Sciatic nerve (tissue), 2 donors: ENCODE measurements around the gene CELSR2. TPM values are rescaled to one million over a fixed set of nuclear protein-coding genes. Genes with fewer than 3 reads are reported as not detected.

ENCODE experiments used
- ATAC-seq: fragments of 200-7000 bp; cut with Tn5 transposase; one replicate; pipeline ENCODE4 v1.9.1; 2020; ENCODE audit warnings: mild to moderate bottlenecking, moderate library complexity
- DNase-seq: peaks from one replicate; pipeline ENCODE4 v3.0.0-alpha.2; 2020; ENCODE audit warnings: low spot score
- intact Hi-C: fragments of 100-400 bp; cut with DNase I; formaldehyde crosslinking; loops from one replicate; pipeline ENCODE4 v1.14.2; 2022
- total RNA-seq: library from RNA; stranded (reverse); fragmentation: NEBNext Ultra II Directional; extraction: Animal tissue kit (Norgen Biotek cat#: 25700); gene quantifications from one replicate; pipeline ENCODE4 v1.2.1, GENCODE V29; 2021
- donor health status: DM: no; HTN: no; CAD: no.
- donor health status: DM: no; HTN: no; CAD: no.

The CELSR2 gene
- total RNA-seq, 1 donor from 2014 or later: 24.0 TPM

DNA sequence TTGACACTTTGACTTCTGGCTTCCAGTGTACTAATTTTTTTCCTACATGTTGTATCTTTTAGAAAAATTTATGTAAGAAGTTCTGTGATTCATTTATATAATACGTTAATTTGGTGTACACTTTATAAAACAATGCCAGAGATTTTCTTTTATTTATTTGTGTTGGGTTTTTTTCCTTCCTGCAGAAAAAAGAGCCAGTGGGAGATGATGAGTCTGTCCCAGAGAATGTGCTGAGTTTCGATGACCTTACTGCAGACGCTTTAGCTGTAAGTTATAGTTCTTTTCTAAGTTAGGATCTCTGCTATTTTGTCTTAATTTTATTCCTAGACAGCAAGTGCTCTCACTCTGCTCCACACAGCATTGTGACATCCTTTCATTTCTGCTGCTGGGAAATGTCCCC is 21.2 kb upstream of the CELSR2 start:
- DNase-seq (no peak), ATAC-seq (no peak)
- intact Hi-C loops: no loop called here

DNA sequence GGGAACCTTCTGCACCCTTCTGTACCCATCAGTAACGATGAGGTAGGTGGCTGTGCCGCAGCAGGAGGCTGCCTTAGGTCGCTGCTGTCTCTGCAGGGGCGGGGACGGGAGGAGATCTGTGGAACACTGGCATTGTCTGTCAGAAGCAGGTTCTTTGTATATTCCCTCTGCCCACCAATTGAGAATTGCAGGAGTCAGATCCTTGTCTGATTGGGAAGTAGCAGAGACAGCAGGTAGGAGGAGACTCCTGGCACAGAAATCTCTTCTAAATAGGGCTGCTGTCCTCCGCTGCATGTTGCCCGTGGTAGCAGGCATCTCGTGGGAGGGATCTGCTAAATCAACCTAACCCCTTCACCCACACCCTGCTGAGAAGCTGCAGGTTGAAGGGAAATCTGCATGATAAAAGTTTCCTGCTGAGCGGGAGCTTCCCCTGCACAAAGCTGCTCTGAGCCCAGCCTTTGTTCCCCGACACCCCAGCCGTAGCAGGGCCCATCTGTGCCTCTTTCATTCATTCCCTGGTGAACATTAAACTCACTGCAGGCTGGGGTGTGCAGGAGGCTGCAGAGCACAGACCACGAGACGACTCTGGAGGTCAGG is 19.7 kb upstream of the CELSR2 start:
- DNase-seq: no peak
- intact Hi-C loops: no loop called here
- no peak for ATAC-seq

DNA sequence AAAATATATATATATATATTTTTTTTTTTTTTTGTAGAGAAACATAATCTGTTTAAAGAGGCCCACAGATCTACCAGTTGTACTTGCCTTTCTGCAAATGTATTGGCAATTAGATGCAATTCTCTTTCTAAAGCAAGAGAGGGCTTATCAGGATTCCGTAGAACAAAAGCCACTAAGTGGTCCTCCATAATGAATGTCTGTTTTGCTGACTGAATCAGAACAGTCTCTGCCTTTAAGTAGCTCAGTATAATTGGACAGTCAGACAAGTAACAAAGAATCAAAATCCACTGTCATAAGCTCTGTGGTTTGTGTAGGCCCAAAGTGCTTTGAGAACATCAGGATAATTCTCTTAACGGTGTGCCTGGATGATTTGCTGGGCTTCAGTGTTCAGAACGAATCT is 18.3 kb upstream of the CELSR2 start:
- ATAC-seq (no peak), DNase-seq (no peak)
- intact Hi-C loops: no loop called here

DNA sequence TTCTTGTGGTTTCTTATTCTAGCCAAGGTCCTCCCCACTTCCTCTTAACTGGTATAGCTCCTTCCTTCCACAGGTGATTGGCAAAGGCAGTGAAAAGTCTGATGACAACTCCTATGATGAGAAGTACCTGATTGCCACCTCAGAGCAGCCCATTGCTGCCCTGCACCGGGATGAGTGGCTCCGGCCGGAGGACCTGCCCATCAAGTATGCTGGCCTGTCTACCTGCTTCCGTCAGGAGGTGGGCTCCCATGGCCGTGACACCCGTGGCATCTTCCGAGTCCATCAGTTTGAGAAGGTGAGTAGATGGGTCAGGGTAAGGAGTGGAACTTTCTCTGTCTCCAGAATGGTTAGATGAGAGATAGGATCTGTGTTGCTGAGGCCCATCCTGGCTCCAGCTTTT is 14.2 kb upstream of the CELSR2 start:
- no peak for DNase-seq
- intact Hi-C loops: no loop called here
- no peak for ATAC-seq

DNA sequence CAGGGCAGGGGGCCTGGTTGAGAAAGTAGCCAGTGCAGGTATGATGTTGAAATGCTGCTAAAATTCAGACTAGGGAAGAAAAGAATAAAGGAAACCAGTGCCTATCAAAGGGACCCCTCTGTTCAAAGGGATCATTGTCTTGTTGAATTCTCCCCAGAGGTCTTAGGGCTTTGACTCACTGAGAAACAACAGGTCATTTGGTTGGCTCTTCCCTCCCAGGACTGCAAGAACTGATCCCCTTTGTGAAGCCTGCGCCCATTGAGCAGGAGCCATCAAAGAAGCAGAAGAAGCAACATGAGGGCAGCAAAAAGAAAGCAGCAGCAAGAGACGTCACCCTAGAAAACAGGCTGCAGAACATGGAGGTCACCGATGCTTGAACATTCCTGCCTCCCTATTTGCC is 11.8 kb upstream of the CELSR2 start:
- no peak for ATAC-seq
- intact Hi-C loops: no loop called here
- DNase-seq: no peak

DNA sequence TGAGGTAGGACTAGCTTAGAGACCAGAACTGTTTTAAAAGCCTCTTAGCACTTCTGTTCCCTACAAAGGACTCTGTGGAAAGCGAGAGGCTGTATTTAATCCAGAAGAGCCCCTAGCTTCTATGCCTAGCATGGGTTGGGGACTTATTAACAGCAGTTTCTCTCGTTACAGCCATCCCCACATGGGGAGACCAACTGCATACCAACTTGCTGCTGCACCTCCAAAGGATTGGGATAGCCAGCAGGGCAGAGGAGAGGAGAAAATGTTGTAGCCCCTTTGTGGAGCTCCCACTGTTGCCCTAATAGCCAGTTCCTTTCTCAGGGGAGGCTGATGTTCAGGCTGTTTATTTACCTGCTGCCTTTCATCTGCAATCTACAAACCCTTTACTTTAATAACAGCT is 11.0 kb upstream of the CELSR2 start:
- ATAC-seq (no peak), DNase-seq (no peak)
- intact Hi-C loops: no loop called here

DNA sequence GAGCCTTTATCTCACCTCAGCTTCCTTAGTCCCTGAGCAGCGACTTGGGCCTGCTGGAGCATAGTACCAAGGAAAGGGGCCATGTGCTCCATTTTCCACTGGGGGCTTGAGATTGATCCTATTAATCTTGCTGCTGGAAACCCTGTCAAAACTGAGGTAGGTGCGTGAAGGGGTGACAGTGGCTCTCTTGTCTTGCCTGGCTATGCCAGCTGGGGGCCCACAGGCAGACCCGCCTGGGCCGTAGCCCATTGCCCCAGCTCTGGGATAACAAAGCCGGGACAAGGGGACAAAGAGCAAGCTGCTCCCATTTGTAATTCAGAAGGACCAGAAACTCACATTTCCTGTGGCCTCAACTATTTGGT is 10.3 kb upstream of the CELSR2 start:
- no peak for ATAC-seq
- intact Hi-C loops: no loop called here
- no peak for DNase-seq

DNA sequence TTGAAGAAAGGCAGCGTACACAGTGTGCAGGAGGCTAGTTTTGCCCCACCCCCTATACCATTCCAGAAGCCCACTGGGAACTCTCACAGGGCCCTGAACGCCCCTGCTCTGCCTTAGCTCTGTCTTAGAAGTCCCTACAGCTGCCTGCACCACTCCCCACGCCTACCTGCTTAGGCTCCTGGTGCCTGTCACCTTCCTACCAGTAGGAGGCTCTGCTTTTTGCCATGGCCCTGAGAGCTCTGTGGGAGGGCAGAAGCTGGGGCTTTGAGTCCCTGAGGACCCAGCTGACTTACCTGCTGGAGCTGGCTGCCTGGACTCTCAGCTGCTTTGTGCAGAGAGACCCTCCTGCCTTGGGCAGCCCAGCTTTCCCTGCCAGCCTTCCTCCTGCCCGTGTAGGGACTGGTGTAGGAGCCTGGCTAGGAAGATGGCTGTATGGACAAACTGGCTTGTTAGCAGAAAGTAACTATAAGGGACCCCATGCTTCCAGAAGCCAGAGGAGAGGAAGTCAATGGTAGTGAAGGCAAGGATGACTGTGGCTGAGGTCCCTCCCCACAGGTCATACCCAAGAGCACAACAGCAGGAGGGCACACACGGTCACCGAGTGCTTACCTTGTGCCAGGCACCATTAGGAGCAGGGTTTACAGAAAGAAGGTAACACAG is 9.8 kb upstream of the CELSR2 start:
- intact Hi-C loops: no loop called here

DNA sequence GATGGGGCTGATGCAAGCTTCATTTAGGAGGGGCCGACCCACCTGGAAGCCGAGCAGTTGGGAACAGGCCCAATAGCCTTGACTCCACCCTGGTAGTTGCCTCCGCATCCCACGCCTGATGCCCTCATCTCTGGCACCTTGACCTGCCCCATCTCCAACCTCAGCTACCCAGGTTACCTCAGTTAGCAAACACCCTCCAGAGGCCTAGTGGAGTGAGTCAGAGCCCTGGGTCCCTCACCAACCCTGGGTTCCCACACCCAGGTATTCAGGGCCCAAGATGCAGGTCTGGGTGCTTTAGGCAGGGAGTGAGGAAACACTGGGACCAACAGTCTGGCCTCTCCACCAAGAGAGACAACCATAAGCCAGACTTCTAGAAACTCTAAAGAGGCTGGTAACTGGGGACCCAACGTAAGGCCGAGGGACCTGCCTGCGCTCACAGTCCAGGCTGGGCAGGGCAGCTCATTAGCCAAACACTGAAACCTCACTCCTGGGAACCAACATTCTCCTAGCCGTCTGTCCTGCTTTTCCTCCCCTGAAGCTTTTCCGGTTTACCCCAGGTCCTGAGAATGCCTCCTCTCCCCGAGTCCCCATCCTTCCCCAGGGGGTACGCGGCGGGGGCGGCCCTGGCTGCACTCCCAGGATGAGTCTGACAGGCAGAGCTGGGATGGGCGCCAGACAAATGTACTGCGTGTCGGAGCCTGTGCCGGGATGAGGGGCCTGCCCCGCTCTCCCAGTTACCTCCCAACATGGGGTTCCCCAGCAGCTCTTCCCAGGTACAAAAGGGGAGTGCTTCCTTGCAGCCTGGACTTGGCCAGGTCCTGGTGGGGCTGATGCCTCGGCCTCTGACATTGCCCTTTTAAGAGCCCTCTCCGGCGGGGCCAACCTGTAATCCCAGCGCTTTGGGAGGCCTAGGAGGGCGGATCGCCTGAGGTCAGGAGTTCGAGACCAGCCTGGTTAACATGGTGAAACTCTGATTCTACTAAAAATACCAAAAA is 8.9 kb upstream of the CELSR2 start:
- ATAC-seq (peak; percentile 64), DNase-seq (peak; percentile 84)
- intact Hi-C loops: no loop called here

More for the DNA sequence above, 9.8 kb upstream of the CELSR2 start:
- DNase-seq (no peak), ATAC-seq (peak; percentile 54)

DNA sequence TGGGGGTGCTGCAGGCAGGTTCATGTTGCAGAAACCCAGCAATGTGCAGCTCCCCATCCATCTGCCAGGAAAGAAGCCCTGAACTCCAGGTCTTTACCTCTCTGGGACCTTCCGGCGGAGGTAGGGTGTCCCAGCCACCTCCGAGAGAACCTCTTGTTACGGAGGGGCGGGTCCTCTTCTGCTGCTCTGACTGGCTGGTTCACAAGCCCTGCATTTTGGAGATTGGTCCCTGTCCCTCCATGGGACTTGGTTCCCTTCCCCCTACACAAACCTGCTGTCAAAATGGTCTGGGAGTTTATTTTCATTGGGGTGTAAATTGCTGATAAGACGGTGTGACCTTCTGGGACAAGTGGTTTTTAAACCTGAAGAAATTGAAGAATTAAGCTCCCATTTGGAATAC is 8.0 kb upstream of the CELSR2 start:
- DNase-seq: no peak
- no peak for ATAC-seq
- intact Hi-C loops: no loop called here

DNA sequence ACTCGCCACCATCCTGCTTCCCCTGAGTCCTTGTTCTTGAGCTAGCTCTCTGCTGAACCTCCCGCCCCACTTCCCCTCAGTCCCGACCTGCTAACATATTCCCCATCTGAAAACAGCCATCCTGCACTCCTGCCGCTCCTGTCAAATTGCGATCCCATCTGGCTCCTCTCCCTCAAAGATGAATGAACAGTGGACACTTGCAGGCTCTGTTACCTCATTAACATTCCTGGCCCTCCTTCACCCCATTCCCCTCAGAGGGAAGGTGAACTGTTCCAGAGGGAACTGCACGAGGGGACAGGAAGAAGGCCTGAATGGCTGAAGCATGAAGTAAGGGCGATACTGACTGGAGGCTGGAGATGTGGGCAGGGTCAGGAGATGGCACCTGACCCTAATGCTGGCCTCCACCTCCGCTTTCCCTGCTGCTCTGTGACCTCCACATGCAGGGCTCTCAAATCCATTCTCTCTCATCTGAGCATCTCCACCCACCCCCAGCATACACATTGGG is 7.4 kb upstream of the CELSR2 start:
- DNase-seq (no peak), ATAC-seq (no peak)
- intact Hi-C loops: no loop called here

DNA sequence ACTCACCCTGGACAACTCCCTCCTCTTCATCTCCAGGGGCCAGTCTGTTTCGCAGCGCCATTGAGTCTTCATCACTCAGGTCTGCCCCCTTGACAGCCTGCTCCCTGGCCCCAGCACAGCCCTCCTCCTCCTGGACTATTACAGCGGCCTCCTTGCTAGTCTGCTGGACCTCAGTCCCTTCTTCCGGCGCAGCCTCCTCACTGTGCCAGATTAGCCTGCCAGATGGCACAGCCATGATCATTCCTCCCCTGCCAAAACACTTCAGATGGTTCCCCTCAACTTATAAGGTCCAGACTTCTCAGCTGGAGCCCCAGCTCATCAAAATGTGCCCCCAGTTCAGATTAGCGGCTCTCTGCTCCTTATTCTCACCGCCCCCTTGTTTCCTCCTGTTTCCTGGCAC is 7.0 kb upstream of the CELSR2 start:
- intact Hi-C loops: no loop called here
- ATAC-seq (no peak), DNase-seq (no peak)

DNA sequence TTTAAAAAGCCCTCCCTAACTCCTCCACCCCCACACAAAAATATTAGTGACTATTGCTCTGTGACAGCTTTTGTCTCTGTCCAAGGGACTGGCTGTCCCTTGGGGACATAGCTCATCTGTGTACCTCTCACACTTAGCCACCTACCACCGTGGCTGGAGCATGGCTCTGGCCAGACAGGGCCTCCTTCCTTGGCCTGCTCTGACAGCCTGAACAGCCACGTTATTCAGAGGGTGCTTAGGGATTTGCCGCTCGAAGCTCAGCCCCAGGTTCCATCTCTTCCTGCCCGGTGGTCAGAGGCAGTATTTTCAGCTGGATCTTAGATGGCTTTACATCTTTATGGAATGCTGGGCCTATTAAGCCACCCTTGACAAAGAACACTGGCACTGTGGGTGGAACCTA is 6.1 kb upstream of the CELSR2 start:
- intact Hi-C loops: no loop called here
- ATAC-seq (no peak), DNase-seq (no peak)

DNA sequence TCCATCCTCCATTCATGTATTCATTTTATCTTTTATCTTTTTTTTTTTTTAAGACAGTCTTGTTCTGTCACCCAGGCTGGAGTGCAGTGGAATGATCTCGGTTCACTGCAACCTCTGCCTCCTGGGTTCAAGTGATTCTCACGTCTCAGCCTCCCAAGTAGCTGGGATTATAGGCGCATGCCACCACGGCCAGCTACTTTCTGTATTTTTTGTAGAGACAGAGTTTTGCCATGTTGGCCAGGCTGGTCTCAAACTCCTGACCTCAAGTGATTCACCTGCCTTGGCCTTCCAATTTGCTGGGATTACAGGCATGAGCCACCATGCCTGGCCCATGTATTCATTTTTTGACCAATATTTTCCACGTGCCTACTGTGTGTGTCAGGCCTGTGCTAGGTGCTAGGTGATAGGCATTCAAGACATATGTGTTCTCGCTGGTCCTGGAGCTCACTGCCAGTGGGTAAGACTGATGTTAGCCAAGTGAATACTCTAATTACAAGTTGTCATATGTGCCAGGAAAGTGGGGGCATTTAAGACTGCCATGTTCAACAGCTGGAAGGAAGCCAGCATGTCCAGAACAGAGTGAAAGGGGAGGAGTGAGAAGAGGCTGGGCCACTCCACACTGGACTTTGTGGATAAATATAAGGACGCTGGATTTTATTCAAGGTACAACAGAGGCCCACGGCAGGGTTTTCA is 5.3 kb upstream of the CELSR2 start:
- intact Hi-C loops: no loop called here
- ATAC-seq (no peak), DNase-seq (no peak)

DNA sequence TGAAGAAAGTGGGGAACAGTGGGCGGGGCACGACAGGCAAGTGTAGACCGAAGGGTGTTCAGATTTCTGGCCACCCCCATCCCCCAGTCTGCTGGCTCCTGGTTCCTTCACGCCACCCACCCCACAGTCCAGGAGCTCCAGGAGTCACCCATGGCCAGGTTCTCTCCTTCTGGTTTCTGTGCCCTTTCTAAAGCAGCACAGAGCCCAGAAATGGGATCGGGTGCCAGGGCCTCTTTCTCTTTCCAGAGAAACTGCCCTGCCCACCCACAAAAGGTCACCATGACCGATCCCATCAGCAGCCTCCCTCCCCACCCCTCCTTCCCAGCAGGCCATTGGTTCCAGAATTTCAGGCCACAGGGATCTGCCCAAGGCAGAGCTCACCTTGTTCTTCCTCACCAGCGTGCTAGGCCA is 3.2 kb upstream of the CELSR2 start:
- no peak for DNase-seq
- intact Hi-C loops: no loop called here
- ATAC-seq: no peak

DNA sequence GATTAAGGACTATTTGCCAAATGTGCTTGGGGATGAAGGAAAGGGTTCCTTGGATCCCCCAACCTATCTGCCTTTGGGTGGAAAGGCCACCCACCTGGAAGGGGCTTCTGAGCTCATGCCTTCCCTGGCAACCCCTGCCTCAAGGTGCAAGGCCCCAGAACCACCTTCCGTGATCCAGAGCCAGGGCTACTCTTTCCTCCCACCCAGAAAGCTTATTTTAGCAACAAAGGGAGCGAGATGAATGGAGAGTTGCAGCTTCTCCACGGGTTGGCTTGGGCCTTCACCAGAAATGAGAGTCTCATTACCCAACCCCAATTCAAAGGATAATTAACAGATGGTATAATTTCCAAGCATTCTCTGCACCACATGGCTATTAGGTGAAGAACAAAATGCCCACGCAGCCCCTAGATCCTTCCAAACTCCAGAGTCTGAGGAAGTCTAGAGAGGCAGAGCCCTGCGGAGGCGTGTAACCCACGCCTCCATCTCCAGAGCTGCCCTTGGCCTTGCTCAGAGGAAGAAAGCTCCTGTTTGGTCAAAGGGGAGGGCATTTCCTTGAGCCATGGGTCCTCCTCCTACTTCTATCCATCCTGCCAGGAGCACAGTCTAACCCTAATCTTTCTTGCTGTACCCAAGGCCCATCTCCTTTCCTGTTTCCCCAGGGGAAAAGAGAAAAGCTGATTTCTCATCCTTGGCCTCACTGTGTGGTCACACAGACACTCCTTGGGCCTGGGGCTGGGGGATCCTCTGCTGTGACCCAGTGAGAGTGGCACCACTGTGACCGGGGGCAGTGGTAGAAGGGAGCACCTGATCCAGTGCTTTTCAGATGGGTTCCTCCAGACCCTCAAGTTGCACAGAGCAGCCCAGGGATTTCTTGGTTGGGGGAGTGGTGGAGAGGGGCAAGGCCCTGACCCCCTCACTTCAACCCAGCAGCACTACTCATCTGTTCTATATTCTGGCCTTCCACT is 1.7 kb upstream of the CELSR2 start:
- no peak for ATAC-seq
- DNase-seq: no peak
- intact Hi-C loops: no loop called here

DNA sequence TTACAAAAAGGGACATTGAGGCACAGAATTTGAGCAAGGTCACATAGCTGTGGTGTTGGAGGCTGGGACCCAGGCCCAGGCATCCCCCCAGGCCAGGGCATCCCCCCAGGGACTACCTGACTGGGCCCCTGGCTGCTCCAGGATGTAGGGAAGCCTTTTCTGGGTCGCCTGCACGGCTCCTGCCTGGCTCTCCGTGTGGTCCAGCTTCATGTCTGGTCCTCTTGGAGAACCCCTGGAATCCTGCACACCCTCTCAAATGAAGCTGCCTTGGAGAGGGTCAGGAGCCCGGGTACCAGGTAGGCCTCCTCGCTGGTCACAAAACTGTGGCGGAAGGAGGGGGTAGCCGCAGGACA is 919 bp upstream of the CELSR2 start:
- intact Hi-C loops: no loop called here
- ATAC-seq (no peak), DNase-seq (no peak)

DNA sequence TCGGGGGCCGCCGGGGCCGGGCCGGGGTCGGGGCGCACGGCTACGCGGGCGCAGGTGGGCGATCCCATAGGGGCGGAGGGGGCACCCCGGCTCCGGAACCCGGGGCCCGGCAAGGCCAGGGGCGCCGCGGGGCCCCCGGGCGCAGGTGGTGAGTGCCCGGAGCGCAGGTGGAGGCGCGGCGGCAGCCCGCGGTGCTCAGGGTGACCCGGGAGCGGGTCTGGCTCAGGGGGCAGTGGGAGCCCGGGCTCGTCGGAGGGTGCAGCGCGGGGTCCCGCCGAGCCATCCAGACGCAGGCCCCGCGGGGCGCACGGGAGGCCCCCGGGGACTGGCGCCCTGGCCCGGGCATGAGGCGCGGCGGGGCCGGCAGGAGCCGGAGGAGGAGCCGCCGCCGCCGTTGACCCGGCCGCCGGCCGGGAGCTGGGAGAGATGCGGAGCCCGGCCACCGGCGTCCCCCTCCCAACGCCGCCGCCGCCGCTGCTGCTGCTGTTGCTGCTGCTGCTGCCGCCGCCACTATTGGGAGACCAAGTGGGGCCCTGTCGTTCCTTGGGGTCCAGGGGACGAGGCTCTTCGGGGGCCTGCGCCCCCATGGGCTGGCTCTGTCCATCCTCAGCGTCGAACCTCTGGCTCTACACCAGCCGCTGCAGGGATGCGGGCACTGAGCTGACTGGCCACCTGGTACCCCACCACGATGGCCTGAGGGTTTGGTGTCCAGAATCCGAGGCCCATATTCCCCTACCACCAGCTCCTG is 489 bp downstream of the CELSR2 start:
- ATAC-seq: no peak
- intact Hi-C loops: no loop called here
- DNase-seq: peak; percentile 58
